MM.1S (cell line): Measurements from ENCODE around the gene PRSS12.

ENCODE experiments used
- DNase-seq: peaks from one replicate; pipeline ENCODE4 v3.0.0-alpha.2; 2015
- H2AFZ ChIP-seq: fragments of 300-600 bp; sonication (generic); 2 replicates; pipeline ENCODE4 v1.6.0; 2016; ENCODE audit warnings: antibody characterized with exemption, low read length
- H3F3A ChIP-seq: fragments of 300-600 bp; sonication (generic); 2 replicates; pipeline ENCODE4 v1.6.1; 2016; ENCODE audit warnings: mild to moderate bottlenecking, antibody characterized with exemption, low read length, moderate library complexity, mixed read lengths; ENCODE audit not compliant: insufficient read depth
- H3K27ac ChIP-seq: fragments of 300-600 bp; sonication (generic); 2 replicates; pipeline ENCODE4 v1.5.1; 2016; ENCODE audit warnings: mild to moderate bottlenecking, low read length
- H3K27me3 ChIP-seq: fragments of 300-600 bp; sonication (generic); replicated peaks from 2 replicates; pipeline ENCODE4 v1.6.0; 2016; ENCODE audit warnings: low read length; ENCODE audit not compliant: insufficient read depth
- H3K36me3 ChIP-seq: fragments of 300-600 bp; sonication (generic); replicated peaks from 2 replicates; pipeline ENCODE4 v1.6.1; 2016; ENCODE audit warnings: mild to moderate bottlenecking, low read length, mixed read lengths; ENCODE audit not compliant: insufficient read depth
- H3K4me1 ChIP-seq: fragments of 300-600 bp; sonication (generic); 2 replicates; pipeline ENCODE4 v1.6.1; 2016; ENCODE audit warnings: low read length, mixed read lengths
- H3K4me2 ChIP-seq: fragments of 300-600 bp; sonication (generic); 2 replicates; pipeline ENCODE4 v1.6.0; 2016; ENCODE audit warnings: low read depth, low read length
- H3K4me3 ChIP-seq: fragments of 300-600 bp; sonication (generic); 2 replicates; pipeline ENCODE4 v1.5.1; 2016; ENCODE audit warnings: low read length, mixed read lengths
- H3K79me2 ChIP-seq: fragments of 300-600 bp; sonication (generic); 2 replicates; pipeline ENCODE4 v1.6.1; 2016; ENCODE audit warnings: mixed run types, low read length, mixed read lengths
- H3K9ac ChIP-seq: fragments of 300-600 bp; sonication (generic); 2 replicates; pipeline ENCODE4 v1.6.1; 2016; ENCODE audit warnings: low read length, mixed read lengths
- H3K9me2 ChIP-seq: fragments of 300-600 bp; sonication (generic); replicated peaks from 2 replicates; pipeline ENCODE4 v1.6.1; 2016; ENCODE audit warnings: mild to moderate bottlenecking, low read length, mixed read lengths; ENCODE audit not compliant: insufficient read depth
- H3K9me3 ChIP-seq: fragments of 300-600 bp; sonication (generic); replicated peaks from 2 replicates; pipeline ENCODE4 v1.6.1; 2016; ENCODE audit warnings: mild to moderate bottlenecking, low read length, mixed read lengths; ENCODE audit not compliant: insufficient read depth
- H4K20me1 ChIP-seq: fragments of 300-600 bp; sonication (generic); 2 replicates; pipeline ENCODE4 v1.6.1; 2016; ENCODE audit warnings: mild to moderate bottlenecking, low read length, moderate library complexity, mixed read lengths; ENCODE audit not compliant: insufficient read depth
- EZH2 ChIP-seq: fragments of 300-600 bp; sonication (generic); optimal IDR thresholded peaks from 2 replicates; pipeline ENCODE3; 2017; ENCODE audit warnings: low read depth, mild to moderate bottlenecking, antibody characterized with exemption, low read length, mixed read lengths
- EZH2phosphoT487 ChIP-seq: fragments of 300-600 bp; sonication (generic); IDR thresholded peaks from 2 replicates; pipeline ENCODE4 v1.6.1; 2018; ENCODE audit warnings: antibody characterized with exemption, low read length
- TF ChIP-seq, protein P1 (sequence below): fragments of 300-600 bp; sonication (generic); IDR thresholded peaks from 2 replicates; pipeline ENCODE4 v1.5.1; 2016; ENCODE audit warnings: antibody characterized with exemption, low read length, mixed read lengths

PRSS12 gene

DNA sequence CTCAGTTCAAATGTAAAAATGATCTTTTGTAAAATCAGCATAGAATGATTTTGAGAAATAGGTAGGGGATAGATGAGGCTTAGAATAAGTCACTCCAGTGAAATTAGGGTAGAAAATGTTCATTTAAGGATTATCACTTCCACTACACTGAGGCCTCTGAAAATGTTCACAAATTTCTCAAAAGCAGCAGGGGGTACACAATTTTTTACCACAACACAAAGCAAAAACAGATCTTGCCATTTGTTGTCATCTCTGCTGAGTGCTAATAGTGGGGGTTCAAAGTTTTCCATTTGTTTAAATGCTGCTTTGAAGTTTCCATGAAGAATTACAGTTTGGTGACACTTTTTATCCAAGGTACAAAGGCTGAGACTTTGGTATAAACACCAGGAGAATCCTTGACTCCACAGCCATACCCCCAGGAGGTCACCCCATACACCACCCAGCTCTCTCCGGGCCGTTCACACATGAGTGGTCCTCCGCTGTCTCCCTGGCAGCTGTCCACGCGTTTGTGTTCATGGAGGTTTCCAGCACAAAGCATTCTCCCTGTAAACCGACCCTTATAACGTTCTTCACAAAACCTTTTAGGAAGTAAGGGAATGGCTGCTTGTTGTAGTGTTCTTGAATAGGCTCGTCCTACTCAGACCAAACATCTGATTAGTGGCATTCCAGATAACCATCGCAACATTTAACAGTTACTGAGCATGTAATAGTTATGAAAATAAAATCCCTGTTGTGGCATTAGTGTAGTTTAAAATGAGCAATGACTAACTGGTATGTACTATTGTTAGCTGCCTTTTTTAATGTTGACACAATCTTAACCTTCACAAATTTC is 71.0 kb downstream of the PRSS12 start:
- no peak for DNase-seq
- H3K4me2 ChIP-seq, result no peak overlapping the region
- no peaks in the 10 kb centered on the region for H3K9me2 ChIP-seq
- no peaks in the 10 kb centered on the region for H3K9me3 ChIP-seq
- peaks cover 70% of the 10 kb centered on the region for H3F3A ChIP-seq
- H4K20me1 ChIP-seq, result 0 out of 2 replicates have a peak, but pooled peaks cover 5% of the 10 kb centered on the region
- peaks cover 20% of the 10 kb centered on the region for H3K79me2 ChIP-seq
- no peak for TF ChIP-seq EZH2phosphoT487
- no peak overlapping the region; the same call in 1 of the 2 replicates for H3K27ac ChIP-seq
- H3K27me3 ChIP-seq, result no peaks in the 10 kb centered on the region
- no peak overlapping the region for H3K4me3 ChIP-seq
- no peak overlapping the region for H3K9ac ChIP-seq
- H2AFZ ChIP-seq, result no peak overlapping the region
- peaks cover 19% of the 10 kb centered on the region for H3K4me1 ChIP-seq
- H3K36me3 ChIP-seq, result no peaks in the 10 kb centered on the region; the same call in none of the 2 replicates

DNA sequence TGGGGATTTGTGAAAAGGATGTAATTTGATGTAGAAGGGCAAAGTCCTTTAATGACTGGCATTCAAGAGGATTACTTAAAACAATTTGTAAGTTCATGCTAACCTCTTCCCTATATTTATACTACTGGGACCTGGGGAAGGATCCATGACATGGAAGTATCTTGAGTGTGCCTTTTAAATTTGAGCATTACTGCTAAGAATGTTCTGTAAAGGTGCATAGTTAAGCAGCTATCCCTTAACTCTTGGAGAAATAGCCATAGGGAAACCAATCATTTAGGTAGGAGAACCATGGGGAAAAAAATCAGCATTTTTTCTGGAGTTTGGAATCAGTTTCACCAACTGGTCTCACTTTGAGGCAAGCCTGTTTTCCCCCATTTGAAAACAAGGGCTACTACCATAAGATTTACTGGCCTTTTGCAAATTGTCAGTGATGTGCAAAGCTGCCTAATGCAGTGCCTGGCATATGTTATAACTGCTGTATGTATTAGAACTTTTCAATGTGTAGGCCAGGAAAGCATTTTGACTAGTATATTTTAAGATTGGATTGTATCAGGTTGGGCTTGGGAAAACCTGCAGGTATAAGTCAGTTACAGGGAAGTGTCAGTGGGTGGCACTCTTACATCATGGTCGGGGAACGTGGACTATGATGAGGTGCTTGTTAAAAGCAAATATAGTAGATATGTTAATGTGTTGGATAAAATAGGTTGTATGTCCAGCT is 72.1 kb downstream of the PRSS12 start:
- H3F3A ChIP-seq, result peaks cover 73% of the 10 kb centered on the region
- no peaks in the 10 kb centered on the region; the same call in none of the 2 replicates for H3K36me3 ChIP-seq
- TF ChIP-seq, protein P1, sequence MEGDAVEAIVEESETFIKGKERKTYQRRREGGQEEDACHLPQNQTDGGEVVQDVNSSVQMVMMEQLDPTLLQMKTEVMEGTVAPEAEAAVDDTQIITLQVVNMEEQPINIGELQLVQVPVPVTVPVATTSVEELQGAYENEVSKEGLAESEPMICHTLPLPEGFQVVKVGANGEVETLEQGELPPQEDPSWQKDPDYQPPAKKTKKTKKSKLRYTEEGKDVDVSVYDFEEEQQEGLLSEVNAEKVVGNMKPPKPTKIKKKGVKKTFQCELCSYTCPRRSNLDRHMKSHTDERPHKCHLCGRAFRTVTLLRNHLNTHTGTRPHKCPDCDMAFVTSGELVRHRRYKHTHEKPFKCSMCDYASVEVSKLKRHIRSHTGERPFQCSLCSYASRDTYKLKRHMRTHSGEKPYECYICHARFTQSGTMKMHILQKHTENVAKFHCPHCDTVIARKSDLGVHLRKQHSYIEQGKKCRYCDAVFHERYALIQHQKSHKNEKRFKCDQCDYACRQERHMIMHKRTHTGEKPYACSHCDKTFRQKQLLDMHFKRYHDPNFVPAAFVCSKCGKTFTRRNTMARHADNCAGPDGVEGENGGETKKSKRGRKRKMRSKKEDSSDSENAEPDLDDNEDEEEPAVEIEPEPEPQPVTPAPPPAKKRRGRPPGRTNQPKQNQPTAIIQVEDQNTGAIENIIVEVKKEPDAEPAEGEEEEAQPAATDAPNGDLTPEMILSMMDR, result peak; percentile 60
- TF ChIP-seq EZH2, result no peak
- H2AFZ ChIP-seq, result no peak overlapping the region
- H3K27me3 ChIP-seq, result no peaks in the 10 kb centered on the region
- H3K4me3 ChIP-seq, result peak overlapping the region; percentile 98; the same call in 1 of the 2 replicates
- DNase-seq, result peak; percentile 49
- H3K4me1 ChIP-seq, result peaks cover 21% of the 10 kb centered on the region
- H3K9me2 ChIP-seq, result no peaks in the 10 kb centered on the region
- peaks cover 20% of the 10 kb centered on the region for H3K79me2 ChIP-seq
- peak overlapping the region; percentile 74; the same call in 1 of the 2 replicates for H3K4me2 ChIP-seq
- H3K9ac ChIP-seq, result peak overlapping the region; percentile 98; the same call in 1 of the 2 replicates
- peak overlapping the region; percentile 84; the same call in 1 of the 2 replicates for H3K27ac ChIP-seq
- H4K20me1 ChIP-seq, result 0 out of 2 replicates have a peak, but pooled peaks cover 5% of the 10 kb centered on the region
- H3K9me3 ChIP-seq, result no peaks in the 10 kb centered on the region

DNA sequence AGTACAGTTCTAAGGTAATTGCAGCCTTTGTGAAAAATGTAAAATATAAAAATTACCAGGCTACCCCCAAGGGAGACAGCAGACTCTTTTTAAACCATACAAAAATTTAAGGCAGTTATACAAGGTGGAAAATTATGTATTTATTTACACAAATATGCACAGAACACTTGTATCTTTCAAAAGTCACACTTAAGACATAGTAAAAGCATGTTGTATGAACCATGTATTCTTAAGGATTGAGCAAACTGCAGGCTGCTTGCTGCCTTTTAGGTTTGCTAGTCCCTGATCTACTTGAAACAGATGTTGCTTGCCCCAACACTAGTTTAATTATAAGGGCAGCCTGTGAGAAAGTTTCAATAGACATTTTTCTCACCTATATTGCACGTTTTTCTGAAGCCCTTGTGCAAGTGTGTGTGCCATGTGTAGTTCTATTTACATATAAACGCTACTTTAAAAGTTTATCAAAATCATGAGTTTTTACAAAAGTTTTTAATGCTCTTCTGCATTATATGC is 72.8 kb downstream of the PRSS12 start:
- Histone ChIP-seq H3K4me2 (peak overlapping the region; percentile 74), H4K20me1 (0 out of 2 replicates have a peak, but pooled peaks cover 5% of the 10 kb centered on the region), H3K4me1 (peaks cover 21% of the 10 kb centered on the region), H3K4me3 (peak overlapping the region; percentile 98), H3K27ac (peak overlapping the region; percentile 84; the same call in 1 of the 2 replicates), H3K27me3 (no peaks in the 10 kb centered on the region), H3K36me3 (no peaks in the 10 kb centered on the region; the same call in none of the 2 replicates), H3F3A (peaks cover 71% of the 10 kb centered on the region), H3K79me2 (peaks cover 20% of the 10 kb centered on the region), H3K9me2 (no peaks in the 10 kb centered on the region), H2AFZ (no peak overlapping the region), H3K9ac (peak overlapping the region; percentile 98), H3K9me3 (no peaks in the 10 kb centered on the region)
- DNase-seq, result no peak
- TF ChIP-seq EZH2phosphoT487 (no peak), EZH2 (no peak)
- TF ChIP-seq, protein P1, result no peak
